ENCODE data around the gene IRAK4. TPM values are rescaled to one million over a fixed set of nuclear protein-coding genes. Genes with fewer than 3 reads are reported as not detected.

Gene IRAK4
- 10 to 100 TPM in 1 of 4 donors, 1 to 10 TPM in 3; 2.5 to 10.0 (median 2.9) TPM for total RNA-seq

DNA sequence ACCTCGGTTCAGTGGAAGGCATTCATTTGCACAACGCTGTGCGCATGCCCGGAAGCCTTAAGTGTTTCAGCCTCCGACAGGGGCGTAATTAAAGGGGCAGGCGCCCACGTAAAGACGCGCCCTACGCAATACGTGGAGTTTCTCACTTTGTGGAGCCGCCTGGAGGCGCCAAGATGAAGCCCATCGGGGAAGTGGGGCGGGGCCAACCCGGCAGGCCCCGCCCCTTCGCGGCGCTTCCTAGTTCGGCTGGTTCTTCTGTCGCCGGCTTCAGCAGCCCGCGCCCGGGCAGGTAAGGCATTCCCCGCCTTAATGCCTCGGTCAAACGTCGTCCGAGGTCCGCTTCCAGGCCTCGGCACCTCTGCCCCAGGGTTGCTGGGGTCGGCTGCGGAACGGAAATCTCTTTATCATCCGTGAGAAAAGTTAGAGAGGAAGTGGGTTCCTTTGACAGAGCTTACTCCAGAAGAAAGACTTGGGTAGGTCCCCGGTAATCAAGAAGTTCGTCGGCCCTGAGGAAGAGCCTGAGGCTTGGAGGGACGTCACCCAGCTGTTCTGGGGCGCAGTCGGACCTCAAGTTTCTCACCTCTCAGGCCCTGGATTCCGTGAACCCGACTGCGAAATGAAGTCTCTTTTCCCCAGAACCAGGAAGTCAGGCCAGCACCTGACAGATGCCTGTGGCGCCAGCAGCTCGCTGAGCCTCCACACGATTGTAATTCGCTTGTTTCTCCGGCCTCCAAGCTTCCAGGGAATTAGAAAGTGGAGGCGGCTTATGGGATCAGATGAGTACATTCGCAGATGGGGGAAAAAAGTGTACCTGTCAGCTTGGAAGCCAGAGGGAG is at the start of gene IRAK4, which contains the start of gene PUS7L:
Gene IRAK4 (plus strand): TSS at position 224 of the 836 bp plus-strand sequence. CDS start 9,161 bp downstream, outside the sequence.
Gene PUS7L (minus strand): TSS at position 63 of the 836 bp plus-strand sequence. CDS start 3,545 bp downstream, outside the sequence.
- Histone ChIP-seq H3K4me1 (peaks cover 19 to 22% of the 10 kb centered on the region in 2 donors), H3K27ac (peak within 1 kb of the TSS; percentile 77 to 89 (median 85)), H3K4me3 (peak within 1 kb of the TSS; percentile 77 to 90 (median 85)), H3K36me3 (no peaks in the 10 kb centered on the region), H3K27me3 (no peaks in the 10 kb centered on the region), H3K9me3 (no peaks in the 10 kb centered on the region)
- DNase-seq (peak; percentile 90 to 95), ATAC-seq (peak; percentile 97)
- in situ Hi-C loops (cut with MboI; ENCODE audit: low sequenced_read_pairs in 4 of 4), result no loop called here
- TF ChIP-seq POLR2A (IDR thresholded peaks at IDR 0.05), result peak; percentile 61
- TF ChIP-seq, protein P1, sequence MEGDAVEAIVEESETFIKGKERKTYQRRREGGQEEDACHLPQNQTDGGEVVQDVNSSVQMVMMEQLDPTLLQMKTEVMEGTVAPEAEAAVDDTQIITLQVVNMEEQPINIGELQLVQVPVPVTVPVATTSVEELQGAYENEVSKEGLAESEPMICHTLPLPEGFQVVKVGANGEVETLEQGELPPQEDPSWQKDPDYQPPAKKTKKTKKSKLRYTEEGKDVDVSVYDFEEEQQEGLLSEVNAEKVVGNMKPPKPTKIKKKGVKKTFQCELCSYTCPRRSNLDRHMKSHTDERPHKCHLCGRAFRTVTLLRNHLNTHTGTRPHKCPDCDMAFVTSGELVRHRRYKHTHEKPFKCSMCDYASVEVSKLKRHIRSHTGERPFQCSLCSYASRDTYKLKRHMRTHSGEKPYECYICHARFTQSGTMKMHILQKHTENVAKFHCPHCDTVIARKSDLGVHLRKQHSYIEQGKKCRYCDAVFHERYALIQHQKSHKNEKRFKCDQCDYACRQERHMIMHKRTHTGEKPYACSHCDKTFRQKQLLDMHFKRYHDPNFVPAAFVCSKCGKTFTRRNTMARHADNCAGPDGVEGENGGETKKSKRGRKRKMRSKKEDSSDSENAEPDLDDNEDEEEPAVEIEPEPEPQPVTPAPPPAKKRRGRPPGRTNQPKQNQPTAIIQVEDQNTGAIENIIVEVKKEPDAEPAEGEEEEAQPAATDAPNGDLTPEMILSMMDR (IDR thresholded peaks at IDR 0.05 in 4 of 5, conservative IDR thresholded peaks at IDR 0.05 in 1 of 5), result peak in 4 of 5 experiments; percentile 12 to 59 (median 38)
- intact Hi-C loops (cut with DNase I; ENCODE audit: low total_unique reads), result loop anchor here (1.0 to 2.0 kb wide), 2 partner anchors 47 to 78 kb away; partner anchors contain the start of genes TMEM117 and TWF1

DNA sequence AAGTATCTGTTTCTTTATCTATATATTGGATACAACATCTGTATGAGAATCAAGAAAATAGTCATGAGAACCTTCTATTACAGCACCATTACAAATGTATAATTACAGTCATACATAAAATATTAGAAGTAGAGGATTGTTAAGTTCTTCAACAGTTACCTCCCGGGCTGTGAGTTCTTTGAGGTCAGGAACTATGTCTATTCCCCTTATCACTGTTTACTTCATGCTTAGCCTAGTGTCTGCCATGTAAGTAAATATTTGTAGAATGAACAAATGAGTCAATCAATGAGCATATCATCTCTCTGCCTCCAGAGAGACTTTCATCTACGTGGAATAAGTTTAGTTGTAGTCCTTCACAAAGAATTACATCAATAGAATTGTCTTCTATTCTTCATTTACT is 47.4 kb upstream of the IRAK4 start:
- no peaks in the 10 kb centered on the region for H3K9me3 ChIP-seq
- intact Hi-C loops (cut with DNase I; ENCODE audit: low total_unique reads), result no loop called here

DNA sequence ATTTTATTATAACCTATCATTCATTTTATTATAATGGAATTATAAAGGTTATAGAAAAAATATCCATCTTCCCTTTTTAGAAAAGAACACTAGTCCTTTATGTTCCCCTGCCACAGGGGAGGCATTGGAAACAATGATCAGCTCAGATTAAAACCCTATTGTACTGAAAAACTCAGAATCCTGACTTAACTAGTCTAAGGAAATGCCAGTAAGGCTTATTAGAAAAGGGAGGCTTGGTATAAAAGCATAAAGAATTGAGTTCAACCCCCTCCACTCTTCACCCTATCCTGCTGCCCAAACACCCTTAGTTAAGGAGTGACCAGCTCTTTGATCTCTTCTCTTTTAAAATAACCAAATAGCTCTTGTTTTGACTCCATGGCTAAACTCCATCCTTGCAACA is 36.1 kb upstream of the IRAK4 start:
- DNase-seq (no peak), ATAC-seq (no peak)
- H3K27ac ChIP-seq, result no peak overlapping the region
- in situ Hi-C loops (cut with MboI; ENCODE audit: low sequenced_read_pairs in 4 of 4), result no loop called here
- intact Hi-C loops (cut with DNase I; ENCODE audit: low total_unique reads), result loop anchor here (10.0 kb wide), 1 partner anchor 278 kb away; no protein-coding TSS in a partner anchor
- no peaks in the 10 kb centered on the region for H3K9me3 ChIP-seq
- H3K4me1 ChIP-seq, result no peaks in the 10 kb centered on the region
- no peaks in the 10 kb centered on the region for H3K27me3 ChIP-seq
- H3K4me3 ChIP-seq, result no peak overlapping the region
- TF ChIP-seq, protein P1 (IDR thresholded peaks at IDR 0.05 in 4 of 5, conservative IDR thresholded peaks at IDR 0.05 in 1 of 5), result no peak
- TF ChIP-seq POLR2A (IDR thresholded peaks at IDR 0.05), result no peak
- H3K36me3 ChIP-seq, result no peaks in the 10 kb centered on the region

More for the DNA sequence above, 47.4 kb upstream of the IRAK4 start:
- no peaks in the 10 kb centered on the region for H3K36me3 ChIP-seq
- H3K4me1 ChIP-seq, result no peaks in the 10 kb centered on the region
- TF ChIP-seq POLR2A (IDR thresholded peaks at IDR 0.05), result no peak
- TF ChIP-seq, protein P1 (IDR thresholded peaks at IDR 0.05 in 4 of 5, conservative IDR thresholded peaks at IDR 0.05 in 1 of 5), result no peak
- ATAC-seq (no peak), DNase-seq (no peak)
- H3K4me3 ChIP-seq, result no peak overlapping the region
- H3K27me3 ChIP-seq, result no peaks in the 10 kb centered on the region
- in situ Hi-C loops (cut with MboI; ENCODE audit: low sequenced_read_pairs in 4 of 4), result no loop called here
- no peak overlapping the region for H3K27ac ChIP-seq

DNA sequence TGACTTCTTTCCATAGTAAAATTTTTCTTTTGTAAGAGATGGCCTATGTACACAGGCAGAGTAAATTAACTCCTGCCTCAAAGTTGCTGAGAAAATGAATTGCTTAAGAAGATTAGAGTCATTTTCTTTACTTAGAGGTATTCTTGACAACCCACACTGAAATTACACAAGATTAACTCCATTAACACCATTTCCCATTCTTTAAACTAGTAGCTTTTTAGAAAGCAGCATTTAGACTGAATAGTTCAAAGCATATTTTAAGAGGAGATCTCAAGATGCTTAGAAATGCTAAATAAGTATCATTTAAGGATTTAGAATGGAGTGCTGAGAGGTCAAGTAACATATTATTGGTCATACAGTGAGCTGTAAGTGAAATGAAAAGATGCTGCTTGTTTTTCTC is 35.6 kb upstream of the IRAK4 start:
- no peak for TF ChIP-seq POLR2A (IDR thresholded peaks at IDR 0.05)
- TF ChIP-seq, protein P1 (IDR thresholded peaks at IDR 0.05 in 4 of 5, conservative IDR thresholded peaks at IDR 0.05 in 1 of 5), result no peak
- Histone ChIP-seq H3K4me1 (no peaks in the 10 kb centered on the region), H3K27me3 (no peaks in the 10 kb centered on the region), H3K4me3 (no peak overlapping the region), H3K27ac (no peak overlapping the region), H3K36me3 (no peaks in the 10 kb centered on the region), H3K9me3 (no peaks in the 10 kb centered on the region)
- in situ Hi-C loops (cut with MboI; ENCODE audit: low sequenced_read_pairs in 4 of 4) (no loop called here), intact Hi-C loops (cut with DNase I; ENCODE audit: low total_unique reads) (loop anchor here (10.0 kb wide), 1 partner anchor 278 kb away; no protein-coding TSS in a partner anchor)
- no peak for DNase-seq
- ATAC-seq, result no peak
